ENCODE measurements around the gene SLCO1C1.

The SLCO1C1 gene

DNA sequence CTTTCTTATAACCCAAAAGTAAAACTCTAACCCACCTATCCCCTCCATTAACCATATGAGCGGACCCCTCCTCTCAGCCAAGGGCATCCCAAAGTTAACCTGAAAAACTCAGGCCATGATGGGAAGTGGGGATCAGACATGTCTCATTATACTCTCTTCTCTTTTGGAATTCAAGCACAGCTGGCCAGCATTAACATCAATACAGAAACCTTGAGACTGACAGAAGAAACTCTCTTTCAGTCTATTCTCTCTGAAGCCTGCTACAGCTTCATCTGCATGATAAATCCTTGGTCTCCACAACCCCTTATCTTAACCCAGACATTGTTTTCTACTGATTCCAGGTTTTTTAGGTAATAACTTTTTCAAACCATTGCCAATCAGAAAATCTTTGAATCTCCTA lies 97.8 kb downstream of the SLCO1C1 start:
- no peak for DNase-seq (ENCODE audit: low spot score)

DNA sequence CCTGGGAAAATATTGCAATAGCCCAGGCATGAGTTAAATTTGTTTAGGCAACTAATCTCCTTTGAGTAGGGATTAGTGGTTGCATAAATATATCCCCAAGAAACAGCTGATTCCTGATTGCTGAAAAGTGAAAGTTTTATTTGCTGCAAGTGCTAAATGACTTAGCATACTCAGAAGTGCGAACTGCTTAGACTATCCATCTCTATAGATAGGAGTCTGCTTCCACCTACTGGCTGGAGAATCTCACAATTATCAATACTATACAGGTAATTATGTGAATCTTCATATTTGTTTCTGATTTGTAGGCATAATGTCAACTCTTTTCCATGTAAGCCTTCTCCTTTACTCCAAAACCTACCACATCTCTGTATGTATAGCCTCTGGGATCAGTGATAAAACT lies 103.4 kb downstream of the SLCO1C1 start:
- no peak for DNase-seq (ENCODE audit: low spot score)

DNA sequence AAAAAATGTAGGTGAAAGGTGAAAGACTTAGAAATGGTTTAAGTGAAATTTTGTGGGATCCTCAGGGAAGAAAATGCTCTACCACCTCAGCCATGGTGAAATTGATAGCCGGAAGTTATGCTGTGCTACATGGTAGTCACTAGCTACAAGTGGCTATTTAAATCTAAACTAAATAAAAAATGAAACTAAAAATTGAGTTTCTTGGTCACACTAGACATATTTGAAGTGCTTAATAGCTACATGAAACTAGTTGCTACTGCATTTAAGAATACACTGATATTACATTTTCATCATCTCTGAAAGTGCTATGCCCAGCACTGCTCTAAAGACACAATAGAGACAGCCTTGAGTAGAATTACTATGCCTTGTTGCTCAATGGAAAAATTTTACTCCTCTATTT lies 105.0 kb downstream of the SLCO1C1 start:
- DNase-seq (ENCODE audit: low spot score): no peak

DNA sequence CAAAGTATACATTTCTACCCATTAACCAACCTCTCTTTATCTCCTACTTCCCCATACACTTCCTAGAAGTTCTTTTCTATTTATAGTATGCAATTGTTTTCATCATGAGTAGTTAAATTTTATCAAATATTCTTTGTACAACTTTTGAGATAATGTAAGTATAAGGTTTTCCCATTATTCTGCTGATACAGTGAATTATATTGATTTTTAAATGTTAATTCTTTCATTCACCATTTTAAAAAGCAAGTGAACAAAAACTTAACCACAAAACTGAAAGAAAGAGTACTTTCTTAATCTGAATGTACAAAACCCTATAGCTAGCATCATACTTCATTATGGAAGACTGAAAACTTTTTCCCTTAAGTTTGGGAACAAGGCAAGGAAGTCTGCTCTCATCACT lies 105.9 kb downstream of the SLCO1C1 start:
- no peak for DNase-seq (ENCODE audit: low spot score)

All from putamen (tissue), 1 donor.